SK-N-SH (cell line): ENCODE measurements around the gene RPL10. TPM values are rescaled to one million over a fixed set of nuclear protein-coding genes. Genes with fewer than 3 reads are reported as not detected.

Experiments
- CTCF ChIA-PET: fragments of 300-600, 350-600 bp; formaldehyde crosslinking; extraction: SDS; loops from one replicate; lab custom pipeline; 2021; lab: Yijun Ruan, JAX
- POLR2A ChIA-PET: fragments of 350-600 bp; sonication (Branson Sonifier 250); formaldehyde crosslinking; extraction: SDS; loops from one replicate; lab custom pipeline; 2020; ENCODE audit warnings: antibody characterized with exemption, inconsistent platforms; lab: Yijun Ruan, JAX
- DNase-seq: peaks from one replicate; pipeline ENCODE4 v3.0.0; 2012
- H2AFZ ChIP-seq: fragments of 200-600 bp; sonication (generic); 2 replicates; pipeline ENCODE4 v1.8.1; 2016; ENCODE audit warnings: antibody characterized with exemption, mild to moderate bottlenecking, low read depth
- H3F3A ChIP-seq: fragments of 200-600 bp; sonication (generic); replicated peaks from 2 replicates; pipeline ENCODE3; 2016; ENCODE audit warnings: antibody characterized with exemption, mild to moderate bottlenecking; ENCODE audit not compliant: insufficient read depth
- H3K27ac ChIP-seq, 2 experiments: fragments of 200-500 bp in 1 of 2; fragments of 200-600 bp in 1 of 2; sonication (Bioruptor generic) in 1 of 2; sonication (generic), shearing (Covaris generic) in 1 of 2; 2 replicates each; pipeline versions ENCODE4 v1.5.1 to v1.6.1; 2014 to 2016; ENCODE audit warnings: low read depth in 2 of 2, inconsistent platforms in 1 of 2, low read length in 1 of 2, mild to moderate bottlenecking in 1 of 2, mixed read lengths in 1 of 2
- H3K27me3 ChIP-seq: fragments of 200-600 bp; sonication (generic), shearing (Covaris generic); 2 replicates; pipeline ENCODE4 v1.6.1; 2016; ENCODE audit warnings: mixed run types; ENCODE audit not compliant: insufficient read depth
- H3K36me3 ChIP-seq, 2 experiments: fragments of 200-500 bp in 1 of 2; fragments of 200-600 bp in 1 of 2; sonication (Bioruptor generic) in 1 of 2; sonication (generic) in 1 of 2; replicated peaks in 1 of 2; 2 replicates each; pipeline versions ENCODE3 to v1.5.1; 2014 to 2016; ENCODE audit warnings: low read length in 1 of 2, mild to moderate bottlenecking in 1 of 2; ENCODE audit not compliant: insufficient read depth in 2 of 2, control insufficient read depth in 1 of 2
- H3K4me1 ChIP-seq, 2 experiments: fragments of 200-500 bp in 1 of 2; fragments of 200-600 bp in 1 of 2; sonication (Bioruptor generic) in 1 of 2; sonication (generic), shearing (Covaris generic) in 1 of 2; 2 replicates each; pipeline versions ENCODE4 v1.5.1 to v1.6.1; 2014 to 2016; ENCODE audit warnings: low read depth in 1 of 2, low read length in 1 of 2, mixed run types in 1 of 2; ENCODE audit not compliant: insufficient read depth in 2 of 2, control insufficient read depth in 1 of 2
- H3K4me2 ChIP-seq: fragments of 200-600 bp; sonication (generic), shearing (Covaris generic); 2 replicates; pipeline ENCODE4 v1.6.1; 2017; ENCODE audit warnings: mixed run types
- H3K4me3 ChIP-seq, 2 experiments: fragments of 200-500 bp in 1 of 2; fragments of 200-600 bp in 1 of 2; sonication (Bioruptor generic) in 1 of 2; sonication (generic), shearing (Covaris generic) in 1 of 2; 2 replicates each; pipeline versions ENCODE4 v1.5.1 to v1.8.1; 2014 to 2016; ENCODE audit warnings: low read depth in 2 of 2, inconsistent platforms in 1 of 2, low read length in 1 of 2, mild to moderate bottlenecking in 1 of 2, mixed read lengths in 1 of 2, moderate library complexity in 1 of 2
- H3K79me2 ChIP-seq: fragments of 200-600 bp; sonication (generic); 2 replicates; pipeline ENCODE4 v1.8.1; 2017; ENCODE audit warnings: mild to moderate bottlenecking; ENCODE audit not compliant: insufficient read depth
- H3K9ac ChIP-seq: fragments of 200-600 bp; sonication (generic); 2 replicates; pipeline ENCODE4 v1.6.1; 2017; ENCODE audit warnings: mixed run types
- H3K9me2 ChIP-seq: fragments of 200-600 bp; sonication (generic); 2 replicates; pipeline ENCODE4 v1.6.1; 2017; ENCODE audit warnings: mixed run types
- H3K9me3 ChIP-seq: fragments of 200-600 bp; sonication (generic); 2 replicates; pipeline ENCODE4 v1.6.1; 2017; ENCODE audit warnings: mixed run types, mild to moderate bottlenecking, moderate library complexity
- H4K20me1 ChIP-seq: fragments of 200-600 bp; sonication (generic); 2 replicates; pipeline ENCODE4 v1.6.1; 2017; ENCODE audit warnings: mild to moderate bottlenecking, mixed run types; ENCODE audit not compliant: insufficient read depth
- CTCF ChIP-seq: fragments of 200-600 bp; sonication (generic); IDR thresholded peaks from 2 replicates; pipeline ENCODE4 v1.6.1; 2017; ENCODE audit warnings: antibody characterized with exemption, mild to moderate bottlenecking, moderate library complexity
- EP300 ChIP-seq, 2 experiments: IDR thresholded peaks; 2 replicates each; pipeline versions ENCODE4 v1.4.0 to v1.6.1; 2012; ENCODE audit warnings: borderline replicate concordance in 1 of 2, low read depth in 1 of 2, low read length in 1 of 2
- EZH2phosphoT487 ChIP-seq: fragments of 200-600 bp; sonication (generic); IDR thresholded peaks from 2 replicates; pipeline ENCODE4 v1.6.1; 2017; ENCODE audit warnings: low read depth, mixed run types, mild to moderate bottlenecking, antibody characterized with exemption, moderate library complexity, borderline replicate concordance
- FOSL2 ChIP-seq: IDR thresholded peaks from 2 replicates; pipeline ENCODE4 v1.4.0; 2012; ENCODE audit warnings: low read depth, mild to moderate bottlenecking, moderate library complexity, borderline replicate concordance
- GATA2 ChIP-seq: sonication (generic); formaldehyde crosslinking; IDR thresholded peaks from 2 replicates; pipeline ENCODE4 v1.5.0; 2020; ENCODE audit warnings: mild to moderate bottlenecking, missing genetic modification reagents
- JUND ChIP-seq: IDR thresholded peaks from 2 replicates; pipeline ENCODE4 v1.4.0; 2012
- NFIC ChIP-seq: IDR thresholded peaks from 2 replicates; pipeline ENCODE4 v1.4.0; 2012; ENCODE audit warnings: borderline replicate concordance
- PBX3 ChIP-seq: IDR thresholded peaks from 2 replicates; pipeline ENCODE4; 2012
- POLR2AphosphoS5 ChIP-seq: IDR thresholded peaks from 2 replicates; pipeline ENCODE4 v1.6.1; 2012; ENCODE audit warnings: low read depth, low read length
- SIN3A ChIP-seq: IDR thresholded peaks from 2 replicates; pipeline ENCODE4 v1.6.1; 2012; ENCODE audit warnings: low read depth, mild to moderate bottlenecking, low read length, moderate library complexity, borderline replicate concordance
- SMC3 ChIP-seq: IDR thresholded peaks from 2 replicates; pipeline ENCODE4 v1.6.1; 2012; ENCODE audit warnings: low read depth, low read length, improper control_type of control experiment
- TCF12 ChIP-seq: IDR thresholded peaks from 2 replicates; pipeline ENCODE4 v1.4.0; 2012
- TEAD4 ChIP-seq: IDR thresholded peaks from 2 replicates; pipeline ENCODE4 v1.4.0; 2012; ENCODE audit warnings: mild to moderate bottlenecking, borderline replicate concordance; ENCODE audit not compliant: insufficient read depth
- WGBS: methylation state at CpG from one replicate; pipeline ENCODE4 v1.1.6; 2017; ENCODE audit warnings: low lambda C conversion rate; 5-methylcytosine and 5-hydroxymethylcytosine counted together
- polyA plus RNA-seq, 3 experiments: library from polyadenylated mRNA; depleted of rRNA; stranded (reverse); fragments of >200 nt; gene quantifications; 2 replicates each; pipeline ENCODE4 v1.2.3, GENCODE V29; 2012
- TF ChIP-seq, protein P1 (sequence below): IDR thresholded peaks from 2 replicates; pipeline ENCODE4 v1.4.0; 2012; ENCODE audit warnings: low read depth

RPL10 gene
- polyA plus RNA-seq, 1 of the 3 experiments (the other 2 are of a cell fraction), result 4,562 TPM

GRCh38 chrX:154368630-154369448 is 29.3 kb upstream of the RPL10 start:
- ChIA-PET CTCF (no interaction called here), POLR2A (interaction anchor here (1.7 kb wide), 1 partner anchor 29 kb away, joined by 7 read pairs; no protein-coding TSS in a partner anchor)
- H3K4me3 ChIP-seq, result peak overlapping the region; percentile 52 to 61
- peaks cover 14 to 32% of the 10 kb centered on the region in 2 experiments for H3K36me3 ChIP-seq
- H3K9me2 ChIP-seq, result no peaks in the 10 kb centered on the region
- peaks cover 9% of the 10 kb centered on the region for H3F3A ChIP-seq
- peak overlapping the region; percentile 92 for H3K9ac ChIP-seq
- no peak for TF ChIP-seq PBX3
- no peak for TF ChIP-seq CTCF
- no peak for TF ChIP-seq SIN3A
- TF ChIP-seq FOSL2, result peak; percentile 79; the same call in 1 of the 2 replicates
- TF ChIP-seq EP300 (IDR thresholded peaks at IDR 0.05; ENCODE audit: borderline replicate concordance in 1 of 2, low read depth in 1 of 2, low read length in 1 of 2), result peak in 1 of 2 experiments; percentile 39; a peak in 1 of 4 replicates
- peak; percentile 77 for TF ChIP-seq TEAD4
- no peak for TF ChIP-seq GATA2 (CRISPR knock-in tag)
- no peak for TF ChIP-seq EZH2phosphoT487
- TF ChIP-seq SMC3, result no peak
- peak; percentile 69 for TF ChIP-seq TCF12
- 0 out of 2 replicates have a peak, but pooled peaks have one; percentile 32 for TF ChIP-seq POLR2AphosphoS5
- TF ChIP-seq, protein P1, sequence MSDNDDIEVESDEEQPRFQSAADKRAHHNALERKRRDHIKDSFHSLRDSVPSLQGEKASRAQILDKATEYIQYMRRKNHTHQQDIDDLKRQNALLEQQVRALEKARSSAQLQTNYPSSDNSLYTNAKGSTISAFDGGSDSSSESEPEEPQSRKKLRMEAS, result peak; percentile 66
- TF ChIP-seq NFIC, result 0 out of 2 replicates have a peak, but pooled peaks have one; percentile 18
- TF ChIP-seq JUND, result peak; percentile 88
- H3K4me2 ChIP-seq, result peak overlapping the region; percentile 84
- H3K79me2 ChIP-seq, result peaks cover 93% of the 10 kb centered on the region
- no peak overlapping the region for H2AFZ ChIP-seq
- no peak for DNase-seq
- H3K9me3 ChIP-seq, result no peaks in the 10 kb centered on the region
- peaks cover 14 to 17% of the 10 kb centered on the region in 2 experiments; a peak in 2 of 4 replicates for H3K4me1 ChIP-seq
- H3K27ac ChIP-seq, result peak overlapping the region; percentile 87 to 98
- H4K20me1 ChIP-seq, result peaks cover 49% of the 10 kb centered on the region
- 10% methylated on average over 7 of the region's 16 CpGs for WGBS
- H3K27me3 ChIP-seq, result no peaks in the 10 kb centered on the region
